Astrocyte (in vitro differentiated cells and primary cell): ENCODE results near the gene APBA2.

Source experiments
- EZH2 ChIP-seq: IDR thresholded peaks from 2 replicates; pipeline ENCODE4 v1.6.1; 2012; ENCODE audit warnings: mild to moderate bottlenecking, low read length, inconsistent platforms; ENCODE audit not compliant: insufficient read depth
- TF ChIP-seq, protein P1 (sequence below): IDR thresholded peaks from 2 replicates; pipeline ENCODE4 v1.5.1; 2011; ENCODE audit warnings: low read depth, mild to moderate bottlenecking, inconsistent platforms, low read length, moderate library complexity; ENCODE audit not compliant: insufficient read depth

DNA sequence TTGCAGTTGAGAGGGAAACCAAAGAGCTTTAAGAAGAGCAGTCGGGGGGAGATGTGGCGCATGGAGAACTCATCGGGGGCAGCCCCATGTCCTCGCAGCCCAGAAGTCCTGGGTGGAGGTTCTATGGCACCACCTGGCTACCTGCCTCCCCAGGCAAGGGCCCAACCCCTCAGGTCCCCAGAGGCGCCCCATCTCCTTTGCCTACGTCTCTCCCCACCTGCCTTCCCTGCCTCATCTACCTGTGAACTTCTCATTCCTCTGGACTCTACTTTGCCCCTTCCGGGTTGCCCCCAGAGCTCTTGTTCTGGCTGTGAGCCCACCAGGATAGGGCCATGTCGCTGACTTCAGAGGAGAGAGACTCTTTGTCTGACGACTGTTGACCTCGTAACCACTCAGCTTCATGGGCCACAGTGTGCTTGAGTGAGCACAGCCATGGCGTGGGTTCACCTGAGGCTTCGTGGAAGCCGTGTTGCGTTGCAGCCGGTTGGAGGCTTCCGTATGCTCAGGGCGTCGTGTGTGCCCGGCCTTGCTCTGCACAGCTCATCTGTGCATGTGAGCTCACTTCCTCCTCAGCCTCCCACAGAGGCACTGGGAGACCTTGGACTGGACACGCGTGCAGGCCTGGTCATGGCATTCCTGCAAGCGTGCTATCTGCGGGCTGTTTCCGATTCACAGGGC lies 13.4 kb downstream of the APBA2 start:
- no peak for TF ChIP-seq EZH2
- TF ChIP-seq, protein P1, sequence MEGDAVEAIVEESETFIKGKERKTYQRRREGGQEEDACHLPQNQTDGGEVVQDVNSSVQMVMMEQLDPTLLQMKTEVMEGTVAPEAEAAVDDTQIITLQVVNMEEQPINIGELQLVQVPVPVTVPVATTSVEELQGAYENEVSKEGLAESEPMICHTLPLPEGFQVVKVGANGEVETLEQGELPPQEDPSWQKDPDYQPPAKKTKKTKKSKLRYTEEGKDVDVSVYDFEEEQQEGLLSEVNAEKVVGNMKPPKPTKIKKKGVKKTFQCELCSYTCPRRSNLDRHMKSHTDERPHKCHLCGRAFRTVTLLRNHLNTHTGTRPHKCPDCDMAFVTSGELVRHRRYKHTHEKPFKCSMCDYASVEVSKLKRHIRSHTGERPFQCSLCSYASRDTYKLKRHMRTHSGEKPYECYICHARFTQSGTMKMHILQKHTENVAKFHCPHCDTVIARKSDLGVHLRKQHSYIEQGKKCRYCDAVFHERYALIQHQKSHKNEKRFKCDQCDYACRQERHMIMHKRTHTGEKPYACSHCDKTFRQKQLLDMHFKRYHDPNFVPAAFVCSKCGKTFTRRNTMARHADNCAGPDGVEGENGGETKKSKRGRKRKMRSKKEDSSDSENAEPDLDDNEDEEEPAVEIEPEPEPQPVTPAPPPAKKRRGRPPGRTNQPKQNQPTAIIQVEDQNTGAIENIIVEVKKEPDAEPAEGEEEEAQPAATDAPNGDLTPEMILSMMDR: no peak
